GM18505 (cell line): ENCODE results near the gene PLOD1.
A peak's percentile ranks its signal among the peaks of the same experiment; 100 is the strongest.

ENCODE experiments used
- ATAC-seq: cut with Tn5 transposase; IDR thresholded peaks from one replicate; pipeline ENCODE4 v1.9.1; 2021; ENCODE audit not compliant: unreplicated experiment
- POLR2A ChIP-seq: IDR thresholded peaks from 4 replicates; pipeline ENCODE4 v1.6.1; 2011; ENCODE audit warnings: borderline replicate concordance; ENCODE audit not compliant: insufficient read depth, insufficient read length; ENCODE audit errors: extremely low read depth

PLOD1 gene

GRCh38 chr1:11963622-11964021 is 29.1 kb downstream of the PLOD1 start:
- no peak for TF ChIP-seq POLR2A
- ATAC-seq: no peak

DNA sequence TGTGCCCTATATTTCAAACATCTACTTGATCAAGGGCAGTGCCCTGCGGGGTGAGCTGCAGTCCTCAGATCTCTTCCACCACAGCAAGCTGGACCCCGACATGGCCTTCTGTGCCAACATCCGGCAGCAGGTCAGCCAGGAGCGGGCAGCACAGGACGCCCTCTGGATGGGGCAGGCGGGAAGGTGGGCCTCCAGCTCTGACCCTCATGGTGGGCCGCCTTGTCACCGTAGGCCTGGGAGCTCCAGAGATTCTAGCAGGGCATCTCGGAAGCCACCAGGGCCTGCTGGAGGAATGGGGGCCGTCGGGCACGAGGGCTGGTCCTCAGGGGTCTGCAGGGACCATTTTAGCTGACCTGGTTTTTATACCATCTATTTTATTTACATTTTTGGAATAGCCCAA is 30.1 kb downstream of the PLOD1 start:
- TF ChIP-seq POLR2A: no peak
- ATAC-seq: no peak

DNA sequence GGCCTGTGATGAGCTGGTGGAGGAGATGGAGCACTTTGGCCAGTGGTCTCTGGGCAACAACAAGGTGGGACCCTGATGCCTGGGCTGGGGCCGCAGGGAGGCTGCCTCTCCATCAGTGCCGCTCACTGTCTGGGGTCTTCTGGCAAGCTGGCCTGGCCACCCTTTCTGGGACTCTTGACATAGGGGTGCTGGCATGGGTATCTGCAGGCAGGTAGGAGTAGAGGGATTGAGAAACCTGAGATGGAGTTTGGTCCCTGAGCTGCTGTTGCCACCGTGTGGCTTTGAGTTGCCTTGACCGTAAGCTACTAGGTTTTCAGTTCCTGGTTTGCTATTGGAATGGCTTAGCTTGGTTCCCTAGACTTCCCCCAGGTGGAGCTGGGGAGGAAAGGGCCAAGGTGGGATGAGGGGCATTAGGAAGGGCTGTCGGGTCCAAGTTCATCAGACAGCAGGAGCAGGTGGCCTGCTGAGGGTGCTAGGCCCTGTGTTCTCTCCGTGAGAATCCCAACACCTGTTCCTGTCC is 32.6 kb downstream of the PLOD1 start:
- ATAC-seq: no peak
- no peak for TF ChIP-seq POLR2A

DNA sequence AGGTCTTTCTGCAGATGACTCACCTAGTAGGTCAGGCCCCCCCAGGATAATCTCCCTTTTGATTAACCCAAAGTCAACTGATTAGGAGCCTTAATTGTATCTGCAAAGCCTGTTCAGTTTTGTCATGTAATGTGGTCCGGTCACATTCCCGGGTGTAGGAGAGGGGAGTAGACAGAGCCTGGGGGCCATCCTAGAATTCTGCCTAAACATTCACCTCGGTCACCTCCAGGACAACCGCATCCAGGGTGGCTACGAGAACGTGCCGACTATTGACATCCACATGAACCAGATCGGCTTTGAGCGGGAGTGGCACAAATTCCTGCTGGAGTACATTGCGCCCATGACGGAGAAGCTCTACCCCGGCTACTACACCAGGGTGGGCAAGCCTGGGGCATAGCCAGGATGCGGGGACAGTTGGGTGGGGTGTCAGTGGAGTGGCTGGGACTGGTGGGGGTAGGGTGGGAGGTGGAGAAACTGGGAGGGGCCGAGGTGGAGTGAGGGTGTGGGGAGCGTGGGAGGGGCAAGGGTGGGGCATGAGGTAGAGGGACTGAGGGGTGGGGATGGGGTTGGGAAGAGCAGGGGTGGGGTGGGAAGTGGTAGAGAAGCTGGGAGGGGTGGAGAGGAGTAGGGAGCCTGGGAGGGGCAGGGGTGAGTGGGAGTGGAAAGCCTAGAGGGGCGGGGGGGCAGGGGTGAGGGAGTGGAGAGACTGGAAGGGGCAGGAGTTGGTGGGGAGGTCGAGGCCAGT is 36.1 kb downstream of the PLOD1 start:
- no peak for ATAC-seq
- TF ChIP-seq POLR2A: no peak

GRCh38 chr1:11977625-11978024 is 43.1 kb downstream of the PLOD1 start:
- TF ChIP-seq POLR2A: no peak
- no peak for ATAC-seq

DNA sequence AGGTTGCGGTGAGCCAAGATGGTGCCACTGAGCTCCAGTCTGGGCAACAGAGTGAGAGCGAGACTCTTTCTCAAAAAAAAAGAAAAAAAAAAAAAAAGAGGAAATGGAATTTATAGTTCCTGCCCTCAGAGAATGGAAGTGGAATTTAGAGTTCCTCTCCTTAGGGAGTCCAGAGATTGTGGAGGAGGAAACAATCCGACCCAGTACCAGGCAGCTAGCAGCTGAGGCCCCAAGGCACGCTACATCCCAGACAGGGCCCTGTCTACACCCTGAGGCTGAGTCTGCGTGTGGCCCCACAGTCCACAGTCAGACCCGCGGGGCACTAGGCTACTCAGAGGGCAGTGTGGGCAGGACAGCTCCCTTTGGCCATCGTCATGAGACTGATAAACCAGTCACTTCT is 43.8 kb downstream of the PLOD1 start:
- no peak for ATAC-seq
- no peak for TF ChIP-seq POLR2A

DNA sequence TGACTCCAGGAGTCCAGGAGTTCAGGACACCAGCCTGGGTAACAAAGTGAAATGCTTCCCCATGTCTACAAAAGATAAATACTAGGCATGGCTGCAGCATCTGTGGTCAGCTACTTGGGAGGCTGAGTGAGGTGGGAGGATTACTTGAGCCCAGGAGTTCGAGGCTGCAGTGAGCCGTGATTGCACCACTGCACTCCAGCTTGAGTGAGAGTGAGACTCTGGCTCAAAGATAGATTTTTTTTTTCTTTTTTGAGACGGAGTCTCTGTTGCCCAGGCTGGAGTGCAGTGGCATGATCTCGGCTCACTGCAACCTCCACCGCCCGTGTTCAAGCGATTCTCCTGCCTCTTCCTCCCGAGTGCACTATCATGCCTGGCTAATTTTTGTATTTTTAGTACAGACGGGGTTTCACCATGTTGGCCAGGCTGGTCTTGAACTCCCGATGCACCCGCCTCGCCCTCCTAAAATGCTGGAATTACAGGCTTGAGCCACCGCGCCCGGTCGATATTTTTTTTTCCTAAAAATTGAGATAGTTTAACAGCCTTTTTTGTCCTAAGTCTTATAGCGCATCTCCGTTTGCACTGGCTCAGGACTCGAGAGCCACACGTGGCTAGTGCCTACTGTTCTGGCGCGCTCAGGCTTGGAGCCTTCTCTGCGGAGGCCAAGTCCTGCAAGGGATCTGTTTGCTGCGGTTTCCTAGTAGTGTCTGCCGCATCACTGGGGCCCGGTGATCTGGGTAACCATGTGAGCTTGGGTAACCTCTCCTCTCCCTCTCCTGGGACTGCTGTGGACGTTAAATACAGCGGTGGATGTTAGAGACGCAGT is 44.7 kb downstream of the PLOD1 start:
- TF ChIP-seq POLR2A: no peak
- ATAC-seq: no peak

GRCh38 chr1:11979851-11980675 is 45.5 kb downstream of the PLOD1 start, which contains the start of gene MFN2:
TSS of gene MFN2 (plus strand) at chr1:11980444. CDS start at chr1:11989169, 8,725 bp downstream.
- peak; percentile 91 for ATAC-seq
- TF ChIP-seq POLR2A: peak; percentile 77

DNA sequence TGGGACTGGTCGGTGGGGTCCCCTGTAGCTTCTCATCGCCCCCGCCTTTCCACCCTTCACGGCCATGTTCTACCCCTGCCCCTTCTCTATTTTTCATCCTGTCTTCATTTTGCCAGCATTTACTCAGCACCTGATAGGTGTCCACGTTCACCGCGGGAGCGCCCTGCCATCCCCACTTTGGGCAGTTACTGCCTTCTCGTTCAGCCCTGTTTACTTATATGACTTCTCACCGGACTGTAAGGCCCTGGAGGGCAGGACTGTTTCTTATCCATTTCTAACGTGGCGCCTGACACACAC is 46.1 kb downstream of the PLOD1 start:
- TF ChIP-seq POLR2A: no peak
- ATAC-seq: no peak

DNA sequence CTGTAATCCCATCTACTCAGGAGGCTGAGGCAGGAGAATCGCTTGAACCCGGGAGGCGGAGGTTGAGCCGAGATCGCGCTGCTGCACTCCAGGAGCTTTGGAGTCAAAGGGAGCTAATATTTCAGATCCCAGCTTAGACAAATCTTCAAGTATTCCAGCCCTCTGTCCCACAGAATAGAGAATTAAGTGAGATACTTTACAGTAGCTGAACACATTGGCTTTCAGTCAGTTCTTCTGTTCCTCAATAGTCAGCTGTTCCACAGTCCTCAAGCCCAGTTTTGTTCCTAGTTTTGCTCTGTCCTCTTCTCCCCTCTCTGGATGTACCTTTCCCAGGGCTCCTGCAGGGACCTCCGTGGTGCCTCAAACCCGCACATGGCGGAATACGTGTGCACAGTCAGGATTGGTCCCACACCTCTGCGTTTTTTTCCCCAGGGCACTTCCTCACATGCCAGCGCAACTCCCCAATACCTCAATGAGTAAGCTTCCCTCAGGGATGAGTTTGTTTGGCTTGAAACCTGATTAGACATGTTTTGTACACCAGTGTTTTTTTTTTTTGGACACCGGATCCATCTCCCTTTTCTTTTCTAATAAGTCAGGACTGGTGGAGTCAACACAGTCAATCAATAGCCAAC is 47.0 kb downstream of the PLOD1 start:
- no peak for TF ChIP-seq POLR2A
- ATAC-seq: no peak

DNA sequence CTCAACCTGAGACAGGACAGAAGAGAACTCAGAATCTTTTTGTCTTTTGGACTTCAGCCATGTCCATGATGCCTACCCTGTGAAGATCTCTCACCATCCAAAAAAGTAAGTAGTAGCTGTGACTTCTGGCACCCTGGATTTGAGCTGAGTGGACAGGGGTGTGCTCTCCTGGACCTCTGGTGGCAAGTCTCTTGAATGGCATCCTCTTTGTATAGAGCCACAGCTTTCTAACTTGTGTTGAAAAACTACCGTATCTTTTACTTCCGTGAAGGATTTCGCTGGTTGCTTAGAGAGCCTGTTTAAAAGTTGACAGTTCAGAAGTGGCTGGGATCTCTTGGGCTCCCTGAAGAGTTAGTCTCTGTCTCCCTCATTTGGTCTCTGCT is 47.5 kb downstream of the PLOD1 start:
- TF ChIP-seq POLR2A: no peak
- ATAC-seq: no peak

GRCh38 chr1:11984121-11984520 is 49.6 kb downstream of the PLOD1 start:
- no peak for TF ChIP-seq POLR2A
- no peak for ATAC-seq

DNA sequence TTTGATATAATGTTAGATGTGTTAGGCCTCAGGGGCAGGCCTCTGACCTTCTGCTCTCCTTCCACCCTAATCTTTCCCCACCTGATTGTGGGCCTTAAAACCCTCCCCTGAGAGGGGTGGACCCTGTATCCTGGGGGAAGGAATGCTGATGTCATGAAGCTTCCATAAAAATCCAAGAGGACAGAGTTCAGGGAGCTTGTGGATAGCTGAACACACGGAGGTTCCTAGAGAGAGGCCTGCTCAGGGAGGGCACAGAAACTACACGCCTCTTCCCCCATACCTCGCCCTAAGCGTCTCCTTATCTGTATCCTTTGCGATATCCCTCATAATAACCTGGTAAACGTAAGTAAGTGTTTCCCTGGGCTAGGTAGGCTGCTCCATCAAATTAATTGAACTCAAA is 50.1 kb downstream of the PLOD1 start:
- ATAC-seq: no peak
- no peak for TF ChIP-seq POLR2A

DNA sequence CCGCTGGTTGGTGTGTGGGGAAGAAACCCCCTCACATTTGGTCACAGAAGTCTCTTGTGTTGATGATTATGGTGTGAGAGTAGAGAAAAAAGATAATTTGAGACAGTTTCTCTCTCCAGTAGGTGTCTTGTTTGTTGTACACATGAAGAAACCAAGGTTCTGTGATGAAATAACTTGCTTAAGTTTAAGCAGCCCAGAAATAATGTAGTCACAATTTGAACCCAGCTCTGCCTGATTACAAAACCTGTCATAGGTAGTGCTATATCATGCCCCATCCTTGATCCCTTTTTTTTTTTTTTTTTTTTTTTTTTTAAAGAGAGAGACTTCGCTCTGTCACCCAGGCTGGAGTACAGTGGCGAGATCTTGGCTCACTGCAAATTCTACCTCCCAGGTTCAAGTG is 50.7 kb downstream of the PLOD1 start:
- no peak for TF ChIP-seq POLR2A
- no peak for ATAC-seq

- ATAC-seq: no peak
- TF ChIP-seq POLR2A: no peak
Observed at GRCh38 chr1:11985851-11986250, 51.3 kb downstream of the PLOD1 start.
